NCI-H2196 treated with DMSO at 0.1 percent for 48 hours (cell line): Measurements from ENCODE around the gene YY1.
"Not testable (repeated sequence)": the region's sequence is repeated elsewhere in the genome, so short reads cannot be mapped to it uniquely, and the experiment has no call there.

Experiments
- DNase-seq: peaks from one replicate; lab custom pipeline; 2025; ENCODE audit not compliant: unreplicated experiment; lab: John Stamatoyannopoulos, UW

YY1 gene

DNA sequence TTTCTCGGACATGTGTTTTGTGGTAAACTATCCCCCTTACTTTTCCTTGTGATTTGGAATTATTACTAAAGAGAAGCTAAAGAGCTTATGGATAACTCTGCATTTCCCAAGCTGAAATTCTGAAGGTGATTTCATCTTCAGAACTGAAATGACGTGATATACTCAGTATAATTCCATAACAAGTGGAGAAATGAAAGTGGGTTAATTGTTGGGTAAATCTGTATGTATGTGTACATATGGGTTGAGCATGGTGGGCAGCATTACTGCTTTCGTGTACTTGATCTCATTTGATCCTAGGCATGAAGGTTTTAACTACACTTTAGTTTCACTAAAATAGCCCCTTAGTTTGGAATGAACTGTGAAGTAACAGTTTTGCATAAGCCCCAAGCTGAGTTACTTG, 4.1 kb downstream of the YY1 start:
- no peak for DNase-seq

DNA sequence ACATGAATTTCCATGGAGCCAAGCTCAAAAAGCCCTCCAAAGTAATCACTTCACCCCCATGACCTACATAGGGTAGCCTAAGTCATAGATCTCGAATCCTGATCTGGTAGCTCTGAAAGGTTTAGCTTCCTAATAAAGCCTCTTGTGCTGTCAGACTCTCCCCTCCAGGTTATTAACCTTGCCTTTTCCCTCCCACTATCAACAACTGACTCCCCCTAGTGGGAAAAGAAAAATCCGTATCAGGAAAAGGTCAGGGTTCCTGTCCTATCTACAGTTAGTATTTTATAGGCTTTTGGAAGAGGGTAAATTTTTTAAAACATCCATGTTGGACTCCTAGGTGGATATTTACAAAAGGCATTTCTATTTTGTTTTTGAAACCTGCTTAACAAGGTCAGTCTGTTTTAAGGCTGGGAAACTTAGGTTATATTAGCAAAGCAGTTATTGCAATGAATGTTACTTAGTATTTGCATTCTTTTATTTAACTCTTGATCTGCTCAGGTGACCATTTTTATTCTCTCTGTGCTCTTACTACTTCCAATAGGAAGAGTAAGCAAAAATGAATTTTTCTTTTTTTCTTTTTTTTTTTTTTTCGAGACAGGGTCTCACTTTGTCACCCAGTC, 8.0 kb downstream of the YY1 start:
- DNase-seq = peak; percentile 14

DNA sequence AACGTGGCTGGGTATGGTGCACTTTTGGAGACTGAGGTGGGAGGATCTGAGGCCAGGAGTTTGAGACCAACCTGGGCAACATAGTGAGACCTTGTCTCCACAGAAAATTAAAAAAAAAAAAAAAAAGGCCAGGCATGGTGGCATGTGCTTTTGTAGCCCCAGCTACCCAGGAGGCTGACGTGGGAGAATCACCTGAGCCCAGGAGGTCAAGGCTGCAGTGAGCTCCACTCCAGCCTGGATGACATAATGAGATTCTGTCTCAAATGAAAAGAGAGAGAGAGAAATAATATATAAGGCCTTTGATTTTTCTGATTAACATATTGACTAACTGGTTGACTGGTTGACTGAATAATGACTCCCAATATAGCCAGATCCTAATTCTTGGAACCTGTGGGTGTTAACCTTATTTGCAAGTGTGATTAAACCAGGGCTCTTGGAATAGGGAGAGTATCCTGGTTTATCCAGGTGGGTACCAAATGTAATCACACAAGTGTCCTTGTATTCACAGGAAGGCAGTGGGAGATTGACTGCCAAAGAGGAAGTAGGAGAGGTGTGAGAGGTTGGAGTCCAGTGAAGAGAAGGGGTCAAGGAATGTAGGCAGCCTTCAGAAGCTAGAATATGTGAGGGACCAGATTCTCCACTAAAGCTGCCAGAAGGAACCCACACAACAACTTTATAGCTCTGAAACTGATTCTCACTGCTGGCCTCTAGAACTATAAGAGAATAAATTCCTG, 12.0 kb downstream of the YY1 start:
- no peak for DNase-seq

- no peak for DNase-seq
Measured at GRCh38 chr14:100252684-100253083, 13.7 kb downstream of the YY1 start.

DNA sequence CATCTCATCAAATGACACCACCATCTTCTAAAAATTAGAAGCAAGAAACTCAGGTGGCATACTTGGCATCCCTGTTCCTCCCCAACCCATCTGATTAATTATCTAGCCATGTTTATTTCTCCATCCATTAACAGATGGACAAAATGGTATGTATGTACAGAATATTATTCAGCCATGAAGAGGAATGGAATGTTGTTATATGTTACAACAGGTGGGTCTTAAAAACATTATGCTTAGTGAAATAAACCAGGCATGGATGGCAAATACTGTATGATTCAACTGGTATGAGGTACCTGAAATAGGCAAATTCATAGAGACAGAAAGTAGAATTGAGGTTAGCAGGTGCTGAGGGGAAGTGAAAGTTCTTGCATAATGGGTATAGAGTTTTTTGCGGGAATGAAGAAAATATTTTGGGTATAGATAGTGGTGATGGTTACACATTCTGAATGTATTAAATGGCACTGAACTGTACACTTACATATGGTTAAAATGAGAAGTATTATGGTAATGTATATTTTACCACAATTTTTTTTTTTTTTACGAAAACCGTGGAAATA, 17.5 kb downstream of the YY1 start:
- no peak for DNase-seq

DNA sequence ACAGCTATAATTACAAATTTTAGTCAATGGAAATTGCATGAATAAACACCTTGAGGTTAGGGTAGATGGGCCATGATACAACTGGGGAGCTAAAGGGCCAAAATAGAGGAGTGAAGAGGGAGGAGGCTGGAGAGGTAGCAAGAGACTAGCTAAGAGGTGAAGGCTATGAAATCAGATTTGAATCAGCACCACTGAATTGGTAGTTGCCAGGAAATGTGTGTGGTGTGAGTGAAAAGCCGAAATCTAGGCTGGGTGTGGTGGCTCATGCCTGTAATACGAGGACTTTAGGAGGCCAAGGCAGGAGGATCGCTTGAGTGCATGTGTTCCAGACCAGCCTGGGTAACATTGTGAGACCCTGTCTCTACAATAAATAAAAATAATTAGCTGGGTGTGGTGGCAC, 22.7 kb downstream of the YY1 start:
- no peak for DNase-seq

GRCh38 chr14:100262545-100262944, 23.6 kb downstream of the YY1 start:
- DNase-seq = no peak

GRCh38 chr14:100263141-100263540, 24.2 kb downstream of the YY1 start:
- DNase-seq = no peak

DNA sequence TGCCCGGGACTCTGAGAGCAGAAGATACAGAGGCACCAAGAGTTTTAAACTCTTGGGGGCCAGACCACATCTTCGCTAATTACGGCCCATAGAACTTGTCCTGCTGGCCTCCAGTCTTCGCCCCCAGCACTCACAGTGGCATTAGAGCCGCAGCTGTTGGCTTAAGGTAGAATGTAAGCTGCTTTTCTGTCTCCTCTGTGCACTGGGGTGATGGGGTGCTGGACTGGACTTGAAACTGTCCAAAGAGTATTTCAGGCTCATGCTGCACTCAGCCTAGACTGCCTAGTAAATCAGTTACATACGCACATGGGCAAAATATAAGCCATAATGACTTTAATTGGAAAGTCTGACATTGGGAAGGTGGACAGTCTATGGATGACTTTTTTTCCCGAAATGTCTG, 29.0 kb downstream of the YY1 start:
- no peak for DNase-seq

DNA sequence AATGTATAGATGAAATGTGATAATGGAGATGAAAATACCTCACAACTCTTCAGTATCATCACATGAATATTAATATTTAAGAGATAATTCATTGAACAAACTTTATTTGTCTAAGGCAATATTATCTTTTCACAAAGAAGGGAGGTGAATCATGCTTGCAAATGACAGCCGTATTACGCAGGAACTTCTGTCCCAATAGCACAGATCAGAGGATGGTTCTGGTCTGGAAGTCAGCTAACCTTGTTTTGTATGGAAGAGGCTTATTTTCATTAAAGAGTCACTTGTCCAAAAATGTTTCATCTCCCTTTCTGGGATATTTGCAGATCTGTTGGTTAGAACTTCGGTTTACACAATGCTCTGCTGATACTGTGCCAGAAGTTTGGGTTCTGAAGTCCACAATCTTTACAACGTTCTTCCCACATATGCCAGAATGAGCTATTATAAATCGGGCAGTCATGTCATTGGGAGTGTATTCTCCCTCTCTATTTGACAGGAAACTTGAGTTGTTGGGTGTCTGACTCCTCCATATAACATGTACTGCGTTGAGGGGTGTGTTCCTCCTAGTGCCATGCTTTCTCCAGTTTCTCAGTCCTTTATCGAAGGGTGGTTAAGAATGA, 29.8 kb downstream of the YY1 start:
- no peak for DNase-seq

GRCh38 chr14:100271247-100271939, 32.4 kb downstream of the YY1 start:
- DNase-seq = no peak

- DNase-seq = no peak
Measured at GRCh38 chr14:100274250-100274649, 35.3 kb downstream of the YY1 start.

GRCh38 chr14:100275214-100275613, 36.3 kb downstream of the YY1 start:
- no peak for DNase-seq

DNA sequence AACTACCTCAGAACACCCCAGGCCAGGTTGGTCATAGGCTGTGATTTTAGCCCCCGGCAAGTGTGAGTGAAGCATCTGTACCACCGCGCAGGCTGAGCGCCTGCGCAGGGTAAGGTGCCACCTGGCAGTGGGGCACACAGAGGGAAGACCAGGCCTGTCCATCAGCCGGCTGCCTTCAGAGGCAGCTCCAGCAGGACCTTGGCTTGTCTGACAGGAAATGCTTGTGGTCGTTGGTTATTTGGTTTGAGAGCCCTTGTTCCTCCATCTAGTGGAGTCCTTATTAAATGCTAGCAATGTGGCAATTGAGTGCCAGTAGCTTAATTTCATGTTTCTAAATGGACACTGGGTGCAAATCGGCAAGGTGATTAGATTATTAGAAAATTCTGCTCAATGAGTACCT, 39.8 kb downstream of the YY1 start:
- no peak for DNase-seq

- no peak for DNase-seq
Measured at GRCh38 chr14:100279133-100279532, 40.2 kb downstream of the YY1 start.

GRCh38 chr14:100279563-100279962, 40.6 kb downstream of the YY1 start:
- no peak for DNase-seq

DNA sequence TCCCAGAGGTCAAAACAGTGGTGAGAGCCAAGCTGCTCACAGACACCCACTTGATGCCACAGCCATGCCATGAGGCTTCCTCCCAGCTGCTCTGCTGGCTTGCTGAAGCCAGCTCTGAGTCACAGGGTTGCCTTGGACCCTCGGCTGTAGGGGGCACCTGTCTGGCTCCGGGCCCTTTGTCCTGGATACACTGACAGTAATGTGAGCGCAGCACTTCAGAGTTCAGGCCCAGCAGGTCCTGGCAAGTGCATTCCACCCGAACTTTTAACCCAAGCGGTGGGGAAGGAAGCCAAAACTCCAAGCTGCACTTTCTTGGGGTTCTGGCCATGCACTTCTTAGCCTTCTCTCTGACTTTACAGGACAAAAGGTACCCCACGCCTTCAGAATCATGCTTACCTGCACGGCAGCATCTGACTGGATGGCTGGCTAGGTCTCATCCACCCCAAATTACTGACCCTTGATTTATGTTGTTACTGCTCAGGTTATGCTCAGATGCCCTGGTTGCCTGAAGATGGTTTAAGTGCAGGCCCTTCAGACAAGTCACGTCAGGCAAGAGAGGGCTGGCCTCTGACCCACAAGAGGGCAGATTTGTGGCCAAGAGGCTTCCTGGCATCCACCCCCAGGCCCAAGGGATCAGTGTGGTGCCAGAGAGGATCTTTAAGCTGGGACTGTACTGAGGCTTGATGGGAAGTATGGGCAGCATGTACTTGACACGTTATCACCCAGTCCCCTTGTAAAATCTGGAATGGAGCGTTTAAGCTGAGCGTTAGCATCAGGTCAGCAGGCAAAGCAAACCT, 42.5 kb downstream of the YY1 start:
- no peak for DNase-seq

DNA sequence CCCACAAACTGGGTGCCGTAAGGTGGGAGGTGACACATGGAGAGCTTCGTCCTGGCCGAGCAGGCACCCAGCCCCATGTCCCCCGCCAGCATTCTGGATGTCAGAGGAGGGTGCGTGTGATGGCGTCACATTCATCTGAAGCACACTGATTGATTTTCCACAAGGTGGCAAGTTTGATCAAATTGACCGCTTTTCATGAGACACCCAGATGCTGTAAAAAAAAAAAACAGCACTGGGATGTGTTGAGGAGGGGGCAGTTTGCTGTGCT, 43.1 kb downstream of the YY1 start:
- no peak for DNase-seq

DNA sequence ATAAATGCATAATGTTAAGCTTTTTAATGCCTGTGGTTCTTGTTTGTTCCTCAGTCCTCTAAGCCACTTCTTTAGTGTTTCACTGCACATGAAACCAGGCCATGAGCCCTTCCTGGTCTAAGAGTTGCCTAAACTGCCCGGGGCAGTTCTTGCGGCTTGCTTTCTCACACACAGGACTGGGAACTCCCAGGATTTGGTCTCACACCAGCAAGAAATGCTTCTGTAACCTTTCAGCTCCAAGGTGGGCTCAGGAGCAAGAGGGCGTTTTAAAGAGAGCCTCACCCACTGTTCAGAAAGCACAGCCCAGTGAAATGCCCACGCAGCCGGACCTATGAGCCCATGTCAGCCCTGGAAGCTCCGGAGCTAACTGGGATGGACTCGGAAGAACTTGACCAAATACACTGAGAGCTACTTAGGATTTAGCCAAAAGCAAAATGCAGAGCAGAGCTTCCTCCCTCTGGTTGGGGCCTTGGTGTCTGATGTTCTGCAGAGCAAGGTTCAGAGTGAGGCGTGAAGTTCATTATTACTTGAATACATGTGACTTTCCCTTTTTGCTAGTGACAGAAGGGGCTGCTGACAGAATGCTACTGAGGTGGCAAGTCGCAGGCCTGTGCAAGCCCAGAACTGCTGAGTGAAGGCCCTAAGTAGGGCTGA, 43.9 kb downstream of the YY1 start:
- no peak for DNase-seq

DNA sequence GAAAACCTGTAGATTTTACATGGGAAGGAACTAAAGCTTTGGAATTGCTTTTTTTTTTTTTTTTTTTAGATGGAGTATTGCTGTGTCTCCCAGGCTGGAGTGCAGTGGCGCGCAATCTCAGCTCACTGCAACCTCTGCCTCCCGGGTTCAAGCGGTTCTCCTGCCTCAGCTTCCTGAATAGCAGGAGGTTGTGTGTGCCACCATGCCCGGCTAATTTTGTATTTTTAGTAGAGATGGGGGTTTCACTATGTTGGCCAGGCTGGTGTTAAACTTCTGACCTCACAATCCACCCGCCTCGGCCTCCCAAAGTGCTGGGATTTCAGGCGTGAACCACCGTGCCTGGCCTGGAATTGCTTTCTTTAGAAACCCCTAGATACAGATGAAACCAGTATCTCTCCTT, 44.5 kb downstream of the YY1 start:
- DNase-seq = not testable (repeated sequence)
